Measurements from ENCODE around the gene CLTCL1.

GRCh38 chr22:19336133-19337075 is 44.9 kb upstream of the CLTCL1 start:
- no peak for TF ChIP-seq CTCF (IDR thresholded peaks at IDR 0.05)
- no peak for TF ChIP-seq POLR2AphosphoS5 (IDR thresholded peaks at IDR 0.05)
- TF ChIP-seq POLR2A (IDR thresholded peaks at IDR 0.05) = no peak
- TF ChIP-seq EP300 (IDR thresholded peaks at IDR 0.05) = no peak
